22Rv1 (cell line): ENCODE measurements around the gene LMF2.

Experiments
- CTCF ChIP-seq: fragments of 450-650 bp; IDR thresholded peaks from 2 replicates; pipeline ENCODE4 v1.5.1; 2017; ENCODE audit warnings: mild to moderate bottlenecking
- ZFX ChIP-seq: fragments of 450-650 bp; IDR thresholded peaks from 2 replicates; pipeline ENCODE4 v1.6.1; 2017; ENCODE audit warnings: antibody characterized with exemption, borderline replicate concordance

- TF ChIP-seq CTCF (no peak), ZFX (no peak)
Measured at GRCh38 chr22:50476868-50477267, 30.6 kb downstream of the LMF2 start.
